GM12892 (cell line): ENCODE data around the gene BDH1.

Source experiments
- POLR2AphosphoS5 ChIP-seq: IDR thresholded peaks from 2 replicates; pipeline ENCODE4 v1.6.1; 2011; ENCODE audit warnings: low read depth, low read length, control low read depth
- TAF1 ChIP-seq: IDR thresholded peaks from 2 replicates; pipeline ENCODE4 v1.6.1; 2011; ENCODE audit warnings: low read depth, mild to moderate bottlenecking, control low read depth, low read length, borderline replicate concordance

DNA sequence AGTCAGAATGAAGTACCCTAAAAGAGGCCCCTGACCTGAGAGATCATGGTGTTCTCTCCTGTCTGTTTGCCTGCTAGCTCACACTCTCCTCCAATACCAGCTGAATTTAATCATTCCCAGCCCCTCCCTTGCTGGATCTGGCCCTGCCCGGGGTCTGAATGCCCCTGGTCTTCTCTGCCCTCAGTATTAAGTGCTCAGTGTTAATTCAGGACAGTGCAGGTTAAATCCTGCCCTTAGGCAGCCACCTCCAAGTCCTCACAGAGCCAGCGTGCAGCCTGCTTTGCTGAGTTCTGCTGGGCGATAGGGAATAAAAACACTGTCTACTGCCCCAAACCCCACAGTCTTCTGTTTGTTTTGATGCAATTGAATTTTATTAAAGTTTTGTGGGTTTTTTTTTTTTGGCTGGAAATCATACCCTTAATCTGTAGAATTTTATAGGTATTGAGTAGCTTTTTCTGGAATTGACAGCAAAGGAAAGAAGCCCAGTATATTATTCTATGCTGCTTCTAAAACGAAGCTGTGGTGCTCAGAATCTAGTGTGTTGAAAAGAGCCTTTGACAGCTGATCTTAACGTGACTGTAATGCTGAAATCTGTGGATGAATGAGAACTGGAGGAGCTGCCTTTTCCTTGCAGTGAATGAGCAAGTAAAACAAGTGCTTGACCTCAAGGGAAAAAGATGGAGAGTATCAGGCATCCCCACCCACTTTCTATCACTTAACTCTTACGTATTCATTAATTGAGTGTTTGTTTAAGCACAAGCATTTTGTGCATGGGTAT is 12.3 kb upstream of the BDH1 start:
- TF ChIP-seq TAF1, result no peak
- no peak for TF ChIP-seq POLR2AphosphoS5
